HG02642 (cell line): ENCODE results near the gene CCDC61.

Source experiments
- ATAC-seq: cut with Tn5 transposase; IDR thresholded peaks from one replicate; pipeline ENCODE4 v1.9.1; 2021; ENCODE audit warnings: mild to moderate bottlenecking; ENCODE audit not compliant: unreplicated experiment, poor library complexity

The CCDC61 gene

GRCh38 chr19:45972947-45973540 lies 22.2 kb upstream of the CCDC61 start:
- ATAC-seq, result no peak

- no peak for ATAC-seq
These were observed 21.5 kb upstream of the CCDC61 start, which contains the start of gene NOVA2 for GRCh38 chr19:45973553-45974338. Gene NOVA2 (minus strand): TSS chr19:45973865. CDS start chr19:45973351, 514 bp downstream.

GRCh38 chr19:45975306-45976070 lies 19.8 kb upstream of the CCDC61 start:
- no peak for ATAC-seq

GRCh38 chr19:45976178-45976577 lies 19.1 kb upstream of the CCDC61 start:
- no peak for ATAC-seq

GRCh38 chr19:45978156-45978555 lies 17.1 kb upstream of the CCDC61 start:
- ATAC-seq, result no peak

GRCh38 chr19:45981350-45981749 lies 13.9 kb upstream of the CCDC61 start:
- no peak for ATAC-seq

- ATAC-seq, result no peak
These were observed 9.9 kb upstream of the CCDC61 start for GRCh38 chr19:45985321-45985720.

- ATAC-seq, result no peak
These were observed 5.0 kb upstream of the CCDC61 start for GRCh38 chr19:45990113-45990728.

GRCh38 chr19:45994456-45994997 lies 740 bp upstream of the CCDC61 start:
- ATAC-seq, result no peak

- no peak for ATAC-seq
These were observed 583 bp downstream of the CCDC61 start for GRCh38 chr19:45995715-45996385.

GRCh38 chr19:45996933-45997332 lies 1.7 kb downstream of the CCDC61 start:
- ATAC-seq, result no peak

- no peak for ATAC-seq
These were observed 3.6 kb downstream of the CCDC61 start for GRCh38 chr19:45998834-45999233.

- ATAC-seq, result no peak
These were observed 4.4 kb downstream of the CCDC61 start for GRCh38 chr19:45999653-46000121.

GRCh38 chr19:46000491-46001246 lies 5.4 kb downstream of the CCDC61 start:
- ATAC-seq, result no peak

- no peak for ATAC-seq
These were observed 7.5 kb downstream of the CCDC61 start for GRCh38 chr19:46002678-46003275.

- ATAC-seq, result no peak
These were observed 11.1 kb downstream of the CCDC61 start for GRCh38 chr19:46006411-46006810.

- ATAC-seq, result no peak
These were observed 14.6 kb downstream of the CCDC61 start for GRCh38 chr19:46009530-46010510.

- no peak for ATAC-seq
These were observed 19.3 kb downstream of the CCDC61 start for GRCh38 chr19:46014534-46014933.
